NCI-H2227 (cell line): ENCODE results near the gene SEH1L.

Source experiments
- DNase-seq: peaks from one replicate; lab custom pipeline; 2025; ENCODE audit not compliant: unreplicated experiment; lab: John Stamatoyannopoulos, UW

Gene SEH1L

DNA sequence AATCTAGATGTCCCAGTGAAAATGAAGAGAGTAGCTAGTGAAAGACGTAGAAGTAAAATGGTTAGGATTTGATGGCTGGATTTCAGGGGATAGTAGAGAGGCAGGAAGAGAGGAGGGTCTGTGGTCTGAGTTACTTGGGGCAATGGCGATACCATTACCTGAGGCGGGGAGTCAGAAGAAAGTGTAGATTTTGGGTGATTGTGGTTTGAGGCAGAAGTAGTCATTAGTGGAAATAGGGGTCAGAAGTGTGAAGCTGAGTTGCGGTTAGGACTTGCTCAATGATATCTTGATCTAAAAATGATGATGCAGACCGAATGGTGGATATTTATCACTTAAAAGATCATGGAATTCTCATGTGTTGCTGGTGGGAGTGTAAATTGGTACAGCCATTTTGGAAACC is 84.4 kb downstream of the SEH1L start:
- no peak for DNase-seq

DNA sequence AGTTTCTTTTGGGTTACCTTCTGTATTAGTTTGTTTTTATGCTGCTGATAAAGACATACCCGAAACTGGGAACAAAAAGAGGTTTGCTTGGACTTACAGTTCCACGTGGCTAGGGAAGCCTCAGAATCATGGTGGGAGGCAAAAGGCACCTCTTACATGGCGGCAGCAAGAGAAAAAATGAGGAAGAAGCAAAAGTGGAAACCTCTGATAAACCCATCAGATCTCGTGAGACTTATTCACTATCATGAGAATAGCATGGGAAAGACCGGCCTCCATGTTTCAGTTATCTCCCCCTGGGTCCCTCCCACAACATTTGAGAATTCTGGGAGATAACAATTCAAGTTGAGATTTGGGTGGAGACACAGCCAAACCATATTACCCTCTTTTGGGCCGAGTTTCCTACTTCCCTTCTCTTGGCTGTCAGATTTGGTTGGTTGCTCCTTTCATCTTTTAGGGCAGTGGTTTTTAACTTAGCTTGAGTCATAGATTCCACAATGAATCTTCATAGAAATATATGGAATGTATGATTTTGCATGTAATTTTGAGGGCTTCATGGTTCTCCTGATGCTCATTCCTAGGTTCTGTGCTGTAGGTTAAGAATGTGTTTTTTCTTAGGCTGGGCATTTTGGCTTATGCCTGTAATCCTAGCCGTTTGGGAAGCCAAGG is 87.6 kb downstream of the SEH1L start:
- DNase-seq, result no peak

GRCh38 chr18:13036622-13037320 is 89.0 kb downstream of the SEH1L start:
- no peak for DNase-seq
